LNCAP (cell line): Measurements from ENCODE around the gene REXO1.
A peak's percentile ranks its signal among the peaks of the same experiment; 100 is the strongest.
"Not testable (repeated sequence)": the region's sequence is repeated elsewhere in the genome, so short reads cannot be mapped to it uniquely, and the experiment has no call there.

Experiments used
- TF ChIP-seq, protein P1 (sequence below): fragments of 450-650 bp; IDR thresholded peaks from 2 replicates; pipeline ENCODE4 v1.5.1; 2017; ENCODE audit warnings: mild to moderate bottlenecking

REXO1 gene

GRCh38 chr19:1848399-1849131 lies at the start of gene REXO1:
TSS of gene REXO1 (minus strand) at chr19:1848483. CDS start at chr19:1848358, 125 bp downstream.
- TF ChIP-seq, protein P1, sequence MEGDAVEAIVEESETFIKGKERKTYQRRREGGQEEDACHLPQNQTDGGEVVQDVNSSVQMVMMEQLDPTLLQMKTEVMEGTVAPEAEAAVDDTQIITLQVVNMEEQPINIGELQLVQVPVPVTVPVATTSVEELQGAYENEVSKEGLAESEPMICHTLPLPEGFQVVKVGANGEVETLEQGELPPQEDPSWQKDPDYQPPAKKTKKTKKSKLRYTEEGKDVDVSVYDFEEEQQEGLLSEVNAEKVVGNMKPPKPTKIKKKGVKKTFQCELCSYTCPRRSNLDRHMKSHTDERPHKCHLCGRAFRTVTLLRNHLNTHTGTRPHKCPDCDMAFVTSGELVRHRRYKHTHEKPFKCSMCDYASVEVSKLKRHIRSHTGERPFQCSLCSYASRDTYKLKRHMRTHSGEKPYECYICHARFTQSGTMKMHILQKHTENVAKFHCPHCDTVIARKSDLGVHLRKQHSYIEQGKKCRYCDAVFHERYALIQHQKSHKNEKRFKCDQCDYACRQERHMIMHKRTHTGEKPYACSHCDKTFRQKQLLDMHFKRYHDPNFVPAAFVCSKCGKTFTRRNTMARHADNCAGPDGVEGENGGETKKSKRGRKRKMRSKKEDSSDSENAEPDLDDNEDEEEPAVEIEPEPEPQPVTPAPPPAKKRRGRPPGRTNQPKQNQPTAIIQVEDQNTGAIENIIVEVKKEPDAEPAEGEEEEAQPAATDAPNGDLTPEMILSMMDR: peak; percentile 87

GRCh38 chr19:1896508-1896907 lies 48.2 kb upstream of the REXO1 start:
- TF ChIP-seq, protein P1: no peak

DNA sequence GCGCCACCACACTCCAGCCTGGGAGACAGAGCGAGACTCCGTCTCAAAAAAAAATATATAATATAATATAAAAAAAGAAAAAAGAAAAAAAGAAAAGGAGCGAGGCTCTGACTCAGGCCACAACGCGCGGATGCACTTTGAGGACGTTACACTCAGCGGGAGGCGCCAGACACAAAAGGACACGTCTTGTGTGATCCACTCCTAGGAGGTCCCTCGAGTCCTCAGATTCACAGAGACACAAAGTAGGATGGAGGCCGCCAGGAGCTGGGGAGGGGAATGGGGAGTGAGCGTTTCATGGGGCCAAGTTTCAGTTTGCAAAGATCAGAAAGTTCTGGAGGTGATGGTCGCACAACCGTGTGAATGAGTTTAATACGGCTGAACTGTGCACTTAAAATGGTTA lies 45.5 kb upstream of the REXO1 start:
- TF ChIP-seq, protein P1: no peak

DNA sequence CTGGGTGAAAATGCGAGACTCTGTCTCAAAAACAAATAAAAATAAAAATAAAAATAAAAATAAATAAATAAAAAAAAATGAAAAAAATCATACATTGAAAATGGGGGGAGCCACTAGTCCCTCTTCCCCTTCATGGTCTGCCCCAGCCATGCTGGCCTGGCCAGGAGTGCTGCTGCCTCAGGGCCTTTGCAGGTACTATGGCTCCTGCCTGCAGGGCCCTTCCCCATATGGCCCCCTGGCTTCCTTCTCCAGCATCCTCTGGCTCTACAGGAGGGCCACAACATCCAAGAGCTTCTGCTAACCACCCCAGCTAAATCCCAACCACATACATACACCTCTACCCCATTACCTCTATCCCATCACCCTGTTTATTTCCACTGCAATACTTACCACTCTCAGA lies 41.6 kb upstream of the REXO1 start:
- TF ChIP-seq, protein P1: no peak

- TF ChIP-seq, protein P1: no peak
Measured at GRCh38 chr19:1888385-1888784, 40.1 kb upstream of the REXO1 start.

DNA sequence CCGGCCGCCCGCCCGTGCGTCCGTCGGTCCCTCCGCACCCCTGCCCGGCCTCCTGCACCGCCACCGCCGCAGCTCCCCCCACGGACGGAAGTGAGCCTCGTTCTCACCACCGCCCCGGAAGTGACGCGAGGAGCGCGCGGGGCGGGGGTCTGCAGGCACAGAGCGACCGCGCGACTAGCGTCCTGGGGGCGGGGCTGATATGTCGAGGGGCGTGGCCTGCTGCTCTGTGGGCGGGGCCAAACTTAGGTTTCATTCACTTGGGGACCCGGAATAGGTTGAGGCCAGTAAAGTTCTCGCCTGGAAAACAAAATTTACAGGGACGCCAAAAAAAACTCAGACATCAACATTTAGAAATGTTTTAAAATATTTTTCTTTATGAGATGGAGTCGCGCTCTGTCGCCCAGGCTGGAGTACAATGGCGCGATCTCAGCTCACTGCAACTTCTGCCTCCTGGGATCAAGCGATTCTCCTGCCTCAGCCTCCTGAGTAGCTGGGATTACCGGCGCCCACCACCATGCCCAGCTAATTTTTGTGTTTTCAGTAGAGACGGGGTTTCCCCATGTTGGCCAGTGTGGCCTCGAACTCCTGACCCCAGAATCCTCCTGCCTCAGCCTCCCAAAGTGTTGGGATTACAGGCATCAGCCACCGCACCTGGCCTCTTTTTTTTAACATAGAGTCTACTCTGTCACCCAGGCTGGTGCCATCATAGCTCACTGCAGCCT lies 37.3 kb upstream of the REXO1 start, which contains the start of gene ABHD17A:
Gene ABHD17A, minus strand, starts transcription at position 99 of the 722 bp plus-strand sequence. CDS start 3,930 bp downstream, outside the sequence.
- TF ChIP-seq, protein P1: not testable (repeated sequence)

DNA sequence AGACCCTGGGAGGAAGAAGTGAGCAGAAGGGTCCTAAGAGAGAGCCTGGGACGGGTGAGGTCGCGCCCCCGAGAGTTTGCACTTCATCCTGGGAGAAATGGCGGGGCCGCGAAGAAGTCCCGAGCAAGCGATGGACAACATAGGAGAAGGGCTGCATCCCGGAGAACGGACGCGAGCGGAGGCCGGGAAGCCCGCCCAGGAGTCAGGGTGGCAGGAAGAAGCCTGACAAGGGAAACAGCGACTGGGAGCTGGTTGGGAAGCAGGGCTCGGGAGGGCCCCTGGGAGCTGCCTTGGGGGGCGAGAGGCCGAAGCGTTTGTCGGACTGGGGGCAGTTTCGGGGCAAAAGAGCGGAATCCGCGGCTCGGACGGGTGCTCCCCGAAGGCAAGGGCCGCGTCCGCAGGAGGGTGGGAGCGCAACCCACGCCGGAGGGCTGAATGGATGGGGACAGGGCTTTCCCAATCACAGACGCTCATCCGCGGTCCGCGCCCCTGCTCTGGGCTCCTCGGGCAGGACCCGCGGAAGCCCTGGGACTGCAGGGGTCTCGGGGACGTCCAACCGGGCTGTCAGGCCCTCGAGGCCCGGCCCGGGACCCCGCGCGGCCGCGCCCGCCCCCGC lies 36.5 kb upstream of the REXO1 start:
- TF ChIP-seq, protein P1: no peak
